H1 (cell line): Measurements from ENCODE around the gene RGMB. TPM values are rescaled to one million over a fixed set of nuclear protein-coding genes. Genes with fewer than 3 reads are reported as not detected.

Source experiments
- CTCF ChIP-seq, 3 experiments: IDR thresholded peaks; 1 replicate in 2 of 3; 2 replicates in 1 of 3; pipeline versions ENCODE4 v1.5.1 to v1.6.1; 2011; ENCODE audit warnings: low read length in 3 of 3, mild to moderate bottlenecking in 3 of 3, inconsistent platforms in 2 of 3, low read depth in 1 of 3, moderate library complexity in 1 of 3; ENCODE audit not compliant: insufficient read depth in 1 of 3; ENCODE audit errors: control extremely low read depth in 1 of 3
- KDM4A ChIP-seq: IDR thresholded peaks from one replicate; pipeline ENCODE4 v1.7.1; 2012; ENCODE audit warnings: low read depth, mild to moderate bottlenecking, moderate library complexity, low read length, inconsistent platforms; ENCODE audit not compliant: severe bottlenecking
- RXRA ChIP-seq: IDR thresholded peaks from 2 replicates; pipeline ENCODE4 v1.6.1; 2011; ENCODE audit warnings: low read depth, mild to moderate bottlenecking, low read length, moderate library complexity; ENCODE audit not compliant: insufficient read depth
- polyA plus RNA-seq, 7 experiments: library from polyadenylated mRNA; depleted of rRNA in 3 of 7; stranded (reverse) in 5 of 7; unstranded in 2 of 7; fragments of >200 nt in 5 of 7; fragments of 200-250 nt in 2 of 7; gene quantifications; 1 replicate in 5 of 7; 2 replicates in 1 of 7; 4 replicates in 1 of 7; pipeline versions ENCODE4 v1.2.1 to v1.2.3, GENCODE V29; 2011 to 2013; ENCODE audit warnings: missing spikeins in 2 of 7, mixed read lengths in 2 of 7
- total RNA-seq: library from RNA; stranded (reverse); fragmentation: NEBNext Ultra II Directional; extraction: Animal tissue kit (Norgen Biotek cat#: 25700); gene quantifications from 2 replicates; pipeline ENCODE4 v1.2.1, GENCODE V29; 2021

RGMB gene
- total and polyA plus RNA-seq, 2 of the 8 experiments (the other 6 are each of a cell fraction or from before 2014, with no cell fraction given) = 11.7 to 27.0 TPM

DNA sequence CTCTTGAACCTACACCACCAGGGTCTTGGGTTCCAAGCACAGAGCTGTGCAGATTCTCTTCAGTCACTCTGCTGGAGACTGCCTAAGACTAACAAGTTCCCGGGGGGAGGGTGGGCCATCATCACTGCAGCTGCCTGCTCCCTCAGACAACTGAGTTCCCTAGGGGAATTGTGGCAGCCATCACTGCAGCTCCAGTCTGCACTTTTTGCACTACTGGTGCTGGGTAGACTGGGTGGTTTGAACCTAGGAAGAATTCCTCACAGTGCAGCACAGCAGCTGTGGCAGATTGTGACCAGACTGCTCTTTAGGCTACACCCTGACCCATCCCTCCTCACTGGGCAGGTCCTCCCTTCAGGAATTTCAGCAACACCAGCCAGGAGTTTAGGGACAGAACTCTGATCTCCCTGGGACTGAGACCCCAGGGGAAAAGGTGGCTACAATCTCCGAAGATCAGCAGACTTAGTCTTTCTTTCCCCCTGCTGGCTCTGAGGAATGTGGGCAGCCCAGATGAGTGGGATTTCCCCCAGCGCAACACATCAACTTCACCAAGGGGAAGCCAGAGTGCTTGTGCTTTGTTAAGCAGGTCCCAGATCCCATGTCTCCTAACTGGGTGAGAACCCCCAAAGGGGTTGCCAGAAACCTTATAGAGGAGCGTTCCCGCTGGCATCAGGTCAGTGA lies 30.9 kb upstream of the RGMB start (continued):
- TF ChIP-seq KDM4A (no peak), CTCF (IDR thresholded peaks at IDR 0.05; ENCODE audit: control extremely low read depth in 1 of 3, insufficient read depth in 1 of 3, low read depth in 1 of 3, low read length in 3 of 3) (peak in 1 of 3 experiments; percentile 9; a peak in 1 of 4 replicates), RXRA (no peak)
- TF ChIP-seq, all 59 proteins: peak for 4
